Central memory CD4-positive, alpha-beta T cell (primary cell): ENCODE results near the gene DAG1.
"Not testable (repeated sequence)": the region's sequence is repeated elsewhere in the genome, so short reads cannot be mapped to it uniquely, and the experiment has no call there.

Experiments
- DNase-seq: peaks from one replicate; pipeline ENCODE4 v3.0.0; 2022

DAG1 gene

GRCh38 chr3:49470714-49471420 is 800 bp downstream of the DAG1 start:
- DNase-seq, result peak; percentile 3

- no peak for DNase-seq
These were observed 1.9 kb downstream of the DAG1 start for GRCh38 chr3:49471856-49472495.

- no peak for DNase-seq
These were observed 6.5 kb downstream of the DAG1 start for GRCh38 chr3:49476563-49476962.

- no peak for DNase-seq
These were observed 12.7 kb downstream of the DAG1 start for GRCh38 chr3:49482766-49483165.

GRCh38 chr3:49484471-49484870 is 14.4 kb downstream of the DAG1 start:
- DNase-seq, result no peak

- no peak for DNase-seq
These were observed 19.2 kb downstream of the DAG1 start for GRCh38 chr3:49489247-49489646.

- DNase-seq, result no peak
These were observed 22.9 kb downstream of the DAG1 start for GRCh38 chr3:49492969-49493368.

- DNase-seq, result no peak
These were observed 23.8 kb downstream of the DAG1 start for GRCh38 chr3:49493901-49494300.

- no peak for DNase-seq
These were observed 25.0 kb downstream of the DAG1 start for GRCh38 chr3:49495023-49495422.

- not testable (repeated sequence) for DNase-seq
These were observed 26.8 kb downstream of the DAG1 start for GRCh38 chr3:49496845-49497244.

- DNase-seq, result no peak
These were observed 27.5 kb downstream of the DAG1 start for GRCh38 chr3:49497606-49498005.

- DNase-seq, result no peak
These were observed 28.2 kb downstream of the DAG1 start for GRCh38 chr3:49498239-49498638.

GRCh38 chr3:49498648-49499047 is 28.6 kb downstream of the DAG1 start:
- DNase-seq, result no peak

- DNase-seq, result no peak
These were observed 30.2 kb downstream of the DAG1 start for GRCh38 chr3:49500205-49500731.

- DNase-seq, result no peak
These were observed 30.9 kb downstream of the DAG1 start for GRCh38 chr3:49500732-49501609.

- DNase-seq, result no peak
These were observed 31.8 kb downstream of the DAG1 start for GRCh38 chr3:49501842-49502241.

- DNase-seq, result no peak
These were observed 36.8 kb downstream of the DAG1 start for GRCh38 chr3:49506906-49507305.

GRCh38 chr3:49509028-49509561 is 39.0 kb downstream of the DAG1 start:
- DNase-seq, result no peak

- no peak for DNase-seq
These were observed 41.6 kb downstream of the DAG1 start for GRCh38 chr3:49511639-49512038.

GRCh38 chr3:49512781-49513355 is 42.8 kb downstream of the DAG1 start:
- no peak for DNase-seq

- DNase-seq, result no peak
These were observed 43.5 kb downstream of the DAG1 start for GRCh38 chr3:49513494-49514124.

- no peak for DNase-seq
These were observed 47.9 kb downstream of the DAG1 start for GRCh38 chr3:49518016-49518415.
